Testis (tissue), 2 donors: ENCODE measurements around the gene SZT2.
"Not testable (repeated sequence)": the region's sequence is repeated elsewhere in the genome, so short reads cannot be mapped to it uniquely, and the experiment has no call there.

ENCODE experiments used
- POLR2A ChIP-seq: fragments of 450-650 bp; IDR thresholded peaks from one replicate; pipeline ENCODE4 v1.6.1; 2017; ENCODE audit warnings: antibody characterized with exemption, mild to moderate bottlenecking, moderate library complexity
- TF ChIP-seq, protein P1 (sequence below), 3 experiments: fragments of 450-650 bp in 2 of 3; fragments of 200-600 bp in 1 of 3; sonication (generic) in 1 of 3; IDR thresholded peaks; one replicate each; pipeline ENCODE4 v1.5.1; 2016 to 2019; ENCODE audit warnings: antibody characterized with exemption in 3 of 3, mild to moderate bottlenecking in 2 of 3, moderate library complexity in 1 of 3

GRCh38 chr1:43458379-43458778 lies 68.7 kb downstream of the SZT2 start:
- TF ChIP-seq, protein P1, sequence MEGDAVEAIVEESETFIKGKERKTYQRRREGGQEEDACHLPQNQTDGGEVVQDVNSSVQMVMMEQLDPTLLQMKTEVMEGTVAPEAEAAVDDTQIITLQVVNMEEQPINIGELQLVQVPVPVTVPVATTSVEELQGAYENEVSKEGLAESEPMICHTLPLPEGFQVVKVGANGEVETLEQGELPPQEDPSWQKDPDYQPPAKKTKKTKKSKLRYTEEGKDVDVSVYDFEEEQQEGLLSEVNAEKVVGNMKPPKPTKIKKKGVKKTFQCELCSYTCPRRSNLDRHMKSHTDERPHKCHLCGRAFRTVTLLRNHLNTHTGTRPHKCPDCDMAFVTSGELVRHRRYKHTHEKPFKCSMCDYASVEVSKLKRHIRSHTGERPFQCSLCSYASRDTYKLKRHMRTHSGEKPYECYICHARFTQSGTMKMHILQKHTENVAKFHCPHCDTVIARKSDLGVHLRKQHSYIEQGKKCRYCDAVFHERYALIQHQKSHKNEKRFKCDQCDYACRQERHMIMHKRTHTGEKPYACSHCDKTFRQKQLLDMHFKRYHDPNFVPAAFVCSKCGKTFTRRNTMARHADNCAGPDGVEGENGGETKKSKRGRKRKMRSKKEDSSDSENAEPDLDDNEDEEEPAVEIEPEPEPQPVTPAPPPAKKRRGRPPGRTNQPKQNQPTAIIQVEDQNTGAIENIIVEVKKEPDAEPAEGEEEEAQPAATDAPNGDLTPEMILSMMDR (IDR thresholded peaks at IDR 0.05): not testable (repeated sequence)
- TF ChIP-seq POLR2A: not testable (repeated sequence)
